Activated T-helper 17 cell treated with anti-CD3 and anti-CD28 coated beads, Interleukin-2, amount 50 U/mL, for 72 hours (primary cell): ENCODE results near the gene S100A9. TPM values are rescaled to one million over a fixed set of nuclear protein-coding genes. Genes with fewer than 3 reads are reported as not detected.

Source experiments
- total RNA-seq, 2 donors: library from RNA; stranded (reverse); gene quantifications; one replicate each; pipeline ENCODE4 v1.2.3, GENCODE V29; 2022

S100A9 gene
- total RNA-seq, 2 donors from 2014 or later = 0.66 TPM; not detected in 1

Other genes starting within 250 kb of the S100A9 start
- gene SPRR2F, start 244.3 kb upstream of the S100A9 start, total RNA-seq = not detected
- gene SPRR2G, start 207.0 kb upstream of the S100A9 start, total RNA-seq = not detected
- gene LELP1, start 154.4 kb upstream of the S100A9 start, total RNA-seq = not detected
- not detected for gene PRR9, start 140.3 kb upstream of the S100A9 start, total RNA-seq
- not detected for gene LORICRIN, start 98.2 kb upstream of the S100A9 start, total RNA-seq
- not detected for gene PGLYRP3, start 44.9 kb upstream of the S100A9 start, total RNA-seq
- under 1 TPM; 0.22 to 0.26 TPM for gene PGLYRP4, start 9.0 kb upstream of the S100A9 start, total RNA-seq
- not detected for gene S100A12, start 17.8 kb downstream of the S100A9 start, total RNA-seq
- gene S100A8, start 33.2 kb downstream of the S100A9 start, total RNA-seq = not detected
- not detected for gene S100A7A, start 58.7 kb downstream of the S100A9 start, total RNA-seq
- gene S100A7, start 102.8 kb downstream of the S100A9 start, total RNA-seq = not detected
- 100 to 1,000 TPM; 530 to 753 TPM for gene S100A6, start 178.1 kb downstream of the S100A9 start, total RNA-seq
- gene S100A5, start 183.1 kb downstream of the S100A9 start, total RNA-seq = 1 to 10 TPM; 3.2 to 9.6 TPM
- 1,000 to 10,000 TPM; 1,035 to 1,445 TPM for gene S100A4, start 188.0 kb downstream of the S100A9 start, total RNA-seq
- gene S100A3, start 191.4 kb downstream of the S100A9 start, total RNA-seq = not detected
- 10 to 100 TPM; 10.1 to 10.7 TPM for gene S100A2, start 208.0 kb downstream of the S100A9 start, total RNA-seq